Small intestine (tissue), 7 donors: Measurements from ENCODE around the gene RNF181. TPM values are rescaled to one million over a fixed set of nuclear protein-coding genes. Genes with fewer than 3 reads are reported as not detected.

Source experiments
- DNase-seq, 2 donors: peaks; one replicate each; pipeline versions ENCODE4 v3.0.0 to v3.0.0-alpha.2; 2013
- FAIRE-seq: peaks from 2 replicates; lab custom pipeline; 2012; peaks lifted over from hg19 to GRCh38; lab: Jason Lieb, UNC
- H3K27ac ChIP-seq, 3 donors: one replicate each; pipeline ENCODE4 v1.5.1; 2013; ENCODE audit warnings: low read length in 2 of 3, mild to moderate bottlenecking in 2 of 3, control low read depth in 1 of 3, inconsistent platforms in 1 of 3, low read depth in 1 of 3, moderate library complexity in 1 of 3
- H3K27me3 ChIP-seq, 3 donors: one replicate each; pipeline ENCODE4 v1.6.1; 2013; ENCODE audit warnings: low read length in 3 of 3, inconsistent platforms in 1 of 3; ENCODE audit not compliant: control insufficient read depth in 3 of 3, insufficient read depth in 3 of 3
- H3K36me3 ChIP-seq, 3 donors: one replicate each; pipeline ENCODE4 v1.6.1; 2013; ENCODE audit warnings: low read length in 3 of 3, inconsistent platforms in 1 of 3, low read depth in 1 of 3, mild to moderate bottlenecking in 1 of 3, moderate library complexity in 1 of 3; ENCODE audit not compliant: control insufficient read depth in 3 of 3, insufficient read depth in 2 of 3
- H3K4me1 ChIP-seq, 3 donors: one replicate each; pipeline ENCODE4 v1.6.1; 2013; ENCODE audit warnings: low read length in 2 of 3, inconsistent platforms in 1 of 3, low read depth in 1 of 3, mild to moderate bottlenecking in 1 of 3, moderate library complexity in 1 of 3; ENCODE audit not compliant: control insufficient read depth in 3 of 3, insufficient read depth in 2 of 3
- H3K4me3 ChIP-seq, 3 donors: one replicate each; pipeline ENCODE4 v1.5.1; 2013; ENCODE audit warnings: low read length in 3 of 3, control low read depth in 1 of 3, inconsistent platforms in 1 of 3, low read depth in 1 of 3, mild to moderate bottlenecking in 1 of 3, moderate library complexity in 1 of 3
- H3K9me3 ChIP-seq, 2 donors: one replicate each; pipeline ENCODE4 v1.6.1; 2013; ENCODE audit warnings: low read depth in 1 of 2, low read length in 1 of 2; ENCODE audit not compliant: control insufficient read depth in 2 of 2, insufficient read depth in 1 of 2
- WGBS, 3 donors: extraction: QIAGEN DNeasy Blood & Tissue Kit; methylation state at CpG; one replicate each; pipeline ENCODE4 v1.1.7; 2013; 5-methylcytosine and 5-hydroxymethylcytosine counted together
- polyA plus RNA-seq, 4 donors: library from polyadenylated mRNA; stranded (reverse) in 3 of 4; unstranded in 1 of 4; fragments of 200-250 nt in 3 of 4; fragments of 120-200 nt in 1 of 4; gene quantifications; one replicate each; pipeline versions ENCODE4 v1.2.1 to v1.2.3, GENCODE V29; 2013
- donor health status: healthy with polysubstance abuse.
- donor health status: control.
- donor health status: control.
- donor health status: Bipolar disorder and iron deficiency.
- donor health status: healthy.

Gene RNF181
- polyA plus RNA-seq, 4 donors = 131 to 234 (median 180) TPM

DNA sequence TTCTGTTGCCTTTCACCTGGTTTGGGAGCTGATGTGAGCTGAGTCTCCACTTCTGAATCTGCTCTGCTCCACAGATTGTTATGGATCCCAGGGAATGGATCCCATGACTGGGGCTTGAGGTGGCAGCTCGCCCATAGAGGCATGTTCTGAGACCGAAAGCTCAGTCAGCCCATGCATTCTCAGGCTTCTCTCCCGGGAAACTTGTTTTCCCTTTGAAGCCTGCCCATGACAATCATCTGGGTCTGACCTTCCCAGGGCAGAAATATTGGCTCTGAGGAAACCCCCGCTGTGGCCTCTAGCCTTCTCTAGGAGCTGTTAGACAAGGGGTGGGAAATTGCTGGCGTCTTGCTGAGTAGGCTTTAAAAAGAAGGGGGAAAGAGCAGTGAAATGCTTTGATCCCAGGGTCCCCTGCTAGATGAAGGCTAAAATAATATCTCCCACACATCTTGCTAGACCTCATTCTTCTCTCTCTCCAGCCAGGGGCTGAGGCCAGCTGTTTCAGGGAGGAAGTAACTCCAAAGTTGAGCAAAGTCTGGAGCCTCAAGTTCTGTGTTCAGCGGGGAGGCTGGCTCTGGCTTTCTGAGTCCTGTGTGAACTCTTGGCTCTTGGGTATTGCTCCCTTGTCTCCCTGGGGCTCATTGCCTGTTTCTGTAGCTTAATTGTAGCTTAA lies 16.1 kb upstream of the RNF181 start:
- peak overlapping the region in 1 of 3 donors; percentile 61 for H3K27ac ChIP-seq

GRCh38 chr2:85580206-85580605 lies 15.3 kb upstream of the RNF181 start:
- Histone ChIP-seq H3K36me3 (peaks cover 0 to 42% (median 11%) of the 10 kb centered on the region in 3 donors), H3K4me1 (peaks cover 5 to 48% (median 5%) of the 10 kb centered on the region in 3 donors), H3K27ac (no peak overlapping the region), H3K27me3 (no peaks in the 10 kb centered on the region), H3K9me3 (no peaks in the 10 kb centered on the region), H3K4me3 (no peak overlapping the region)
- WGBS, 3 donors = 85 to 97% (median 96%) methylated on average over 3 of the region's 3 CpGs
- FAIRE-seq = no peak
- no peak for DNase-seq

More for the DNA sequence above, 16.1 kb upstream of the RNF181 start:
- peaks cover 5 to 41% (median 5%) of the 10 kb centered on the region in 3 donors for H3K4me1 ChIP-seq
- H3K9me3 ChIP-seq = no peaks in the 10 kb centered on the region
- H3K36me3 ChIP-seq = peaks cover 0 to 42% (median 11%) of the 10 kb centered on the region in 3 donors
- FAIRE-seq (no peak), DNase-seq (no peak)
- 62 to 74% (median 71%) methylated on average over 6 of the region's 6 CpGs for WGBS, 3 donors
- no peaks in the 10 kb centered on the region for H3K27me3 ChIP-seq
- H3K4me3 ChIP-seq = peak overlapping the region in 2 of 3 donors; percentile 78 to 81

DNA sequence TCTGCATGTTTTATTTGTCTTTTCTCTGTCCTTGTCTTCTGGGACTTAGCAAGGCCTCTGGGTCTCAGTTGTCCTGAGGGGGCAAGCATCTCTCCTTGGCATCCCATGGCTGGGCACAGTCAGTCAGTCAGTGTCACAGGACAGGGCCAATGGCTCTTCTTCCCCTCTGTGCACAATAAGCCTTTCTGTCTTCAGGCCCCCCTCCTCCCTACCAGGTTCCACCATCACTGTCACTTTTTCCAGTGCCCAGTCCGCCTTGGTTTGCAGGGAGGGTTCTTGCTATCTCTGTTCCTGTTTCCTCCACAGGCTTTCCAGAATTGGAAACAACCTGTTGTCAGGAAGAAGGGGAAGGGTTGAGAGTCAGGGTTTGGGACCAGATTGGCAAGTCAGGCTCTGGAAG lies 13.1 kb upstream of the RNF181 start:
- H3K9me3 ChIP-seq = no peaks in the 10 kb centered on the region
- no peak for FAIRE-seq
- DNase-seq = no peak
- H3K27me3 ChIP-seq = no peaks in the 10 kb centered on the region
- 73 to 91% (median 78%) methylated on average over 1 of the region's 1 CpG for WGBS, 3 donors
- H3K4me3 ChIP-seq = no peak overlapping the region
- peaks cover 7 to 46% (median 16%) of the 10 kb centered on the region in 3 donors for H3K4me1 ChIP-seq
- peaks cover 0 to 42% (median 11%) of the 10 kb centered on the region in 3 donors for H3K36me3 ChIP-seq
- H3K27ac ChIP-seq = no peak overlapping the region

GRCh38 chr2:85583667-85584353 lies 11.7 kb upstream of the RNF181 start:
- DNase-seq (peak; percentile 37 to 45), FAIRE-seq (no peak)
- Histone ChIP-seq H3K27me3 (no peaks in the 10 kb centered on the region), H3K36me3 (peaks cover 0 to 41% (median 11%) of the 10 kb centered on the region in 3 donors), H3K4me3 (peak overlapping the region; percentile 42 to 66 (median 47)), H3K9me3 (no peaks in the 10 kb centered on the region), H3K4me1 (peaks cover 7 to 40% (median 16%) of the 10 kb centered on the region in 3 donors), H3K27ac (peak overlapping the region; percentile 93 to 98 (median 94))
- 20 to 22% (median 21%) methylated on average over 15 to 16 of the region's 16 CpGs for WGBS, 3 donors

GRCh38 chr2:85584354-85584856 lies 11.1 kb upstream of the RNF181 start, which contains the start of gene VAMP5:
Gene VAMP5 (plus strand): TSS chr2:85584431. CDS start chr2:85584491, 60 bp downstream.
- H3K4me1 ChIP-seq = peaks cover 5 to 34% (median 16%) of the 10 kb centered on the region in 3 donors
- DNase-seq = peak; percentile 65 to 89
- FAIRE-seq = no peak
- 0 to 6% (median 5%) methylated on average over 38 to 52 of the region's 52 CpGs for WGBS, 3 donors
- no peaks in the 10 kb centered on the region for H3K9me3 ChIP-seq
- peak within 1 kb of the TSS; percentile 45 to 66 (median 47) for H3K4me3 ChIP-seq
- peak within 1 kb of the TSS; percentile 93 to 98 (median 94) for H3K27ac ChIP-seq
- H3K36me3 ChIP-seq = peaks cover 0 to 36% (median 11%) of the 10 kb centered on the region in 3 donors
- H3K27me3 ChIP-seq = no peaks in the 10 kb centered on the region

- DNase-seq = peak; percentile 93 to 98
- no peak for FAIRE-seq
- Histone ChIP-seq H3K9me3 (no peaks in the 10 kb centered on the region), H3K27me3 (no peaks in the 10 kb centered on the region), H3K36me3 (peaks cover 0 to 30% (median 11%) of the 10 kb centered on the region in 3 donors), H3K27ac (peak overlapping the region; percentile 93 to 98 (median 94)), H3K4me3 (peak overlapping the region; percentile 45 to 66 (median 47)), H3K4me1 (peaks cover 4 to 27% (median 16%) of the 10 kb centered on the region in 3 donors)
- 14 to 22% (median 20%) methylated on average over 9 of the region's 9 CpGs for WGBS, 3 donors
Observed at GRCh38 chr2:85584857-85585780, 10.4 kb upstream of the RNF181 start.

- FAIRE-seq (no peak), DNase-seq (peak; percentile 51 to 83)
- H3K4me3 ChIP-seq = peak overlapping the region in 1 of 3 donors; percentile 4
Observed at GRCh38 chr2:85585781-85586105, 9.8 kb upstream of the RNF181 start.

More at GRCh38 chr2:85585781-85586105, 9.8 kb upstream of the RNF181 start:
- H3K36me3 ChIP-seq = peaks cover 0 to 27% (median 8%) of the 10 kb centered on the region in 3 donors
- H3K27ac ChIP-seq = peak overlapping the region; percentile 87 to 94 (median 93)
- H3K27me3 ChIP-seq = no peaks in the 10 kb centered on the region
- H3K9me3 ChIP-seq = no peaks in the 10 kb centered on the region
- WGBS, 3 donors = 21 to 55% (median 22%) methylated on average over 1 of the region's 1 CpG
- H3K4me1 ChIP-seq = peaks cover 4 to 24% (median 16%) of the 10 kb centered on the region in 3 donors
